ENCODE results near the gene DGKE.

DNA sequence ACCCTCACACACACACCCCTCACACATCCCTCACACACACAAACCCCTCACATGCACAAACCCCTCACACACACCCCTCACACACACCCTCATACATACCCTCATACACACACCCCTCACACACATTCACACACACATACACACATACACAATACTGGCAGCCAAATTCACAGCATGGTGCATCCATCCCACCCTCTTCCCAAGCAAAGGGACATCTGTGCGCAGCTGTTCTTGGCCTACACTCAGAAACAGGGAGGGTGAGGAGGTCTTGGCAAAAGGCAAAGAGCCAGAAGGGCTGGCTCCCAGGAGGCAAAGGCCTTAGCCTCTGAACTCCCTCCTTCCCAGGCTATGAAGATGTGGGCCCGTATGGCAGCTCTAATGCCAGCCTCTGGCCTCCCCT lies 23.6 kb upstream of the DGKE start:
- TF ChIP-seq, protein P1, sequence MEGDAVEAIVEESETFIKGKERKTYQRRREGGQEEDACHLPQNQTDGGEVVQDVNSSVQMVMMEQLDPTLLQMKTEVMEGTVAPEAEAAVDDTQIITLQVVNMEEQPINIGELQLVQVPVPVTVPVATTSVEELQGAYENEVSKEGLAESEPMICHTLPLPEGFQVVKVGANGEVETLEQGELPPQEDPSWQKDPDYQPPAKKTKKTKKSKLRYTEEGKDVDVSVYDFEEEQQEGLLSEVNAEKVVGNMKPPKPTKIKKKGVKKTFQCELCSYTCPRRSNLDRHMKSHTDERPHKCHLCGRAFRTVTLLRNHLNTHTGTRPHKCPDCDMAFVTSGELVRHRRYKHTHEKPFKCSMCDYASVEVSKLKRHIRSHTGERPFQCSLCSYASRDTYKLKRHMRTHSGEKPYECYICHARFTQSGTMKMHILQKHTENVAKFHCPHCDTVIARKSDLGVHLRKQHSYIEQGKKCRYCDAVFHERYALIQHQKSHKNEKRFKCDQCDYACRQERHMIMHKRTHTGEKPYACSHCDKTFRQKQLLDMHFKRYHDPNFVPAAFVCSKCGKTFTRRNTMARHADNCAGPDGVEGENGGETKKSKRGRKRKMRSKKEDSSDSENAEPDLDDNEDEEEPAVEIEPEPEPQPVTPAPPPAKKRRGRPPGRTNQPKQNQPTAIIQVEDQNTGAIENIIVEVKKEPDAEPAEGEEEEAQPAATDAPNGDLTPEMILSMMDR (IDR thresholded peaks at IDR 0.05; ENCODE audit: poor library complexity) = no peak
- no peak for TF ChIP-seq EZH2phosphoT487 (IDR thresholded peaks at IDR 0.05; ENCODE audit: low read depth, severe bottlenecking, unreplicated experiment)
- TF ChIP-seq EZH2 (IDR thresholded peaks at IDR 0.05; ENCODE audit: borderline replicate concordance) = no peak
